Measurements from ENCODE around the gene TOB2.

Gene TOB2

DNA sequence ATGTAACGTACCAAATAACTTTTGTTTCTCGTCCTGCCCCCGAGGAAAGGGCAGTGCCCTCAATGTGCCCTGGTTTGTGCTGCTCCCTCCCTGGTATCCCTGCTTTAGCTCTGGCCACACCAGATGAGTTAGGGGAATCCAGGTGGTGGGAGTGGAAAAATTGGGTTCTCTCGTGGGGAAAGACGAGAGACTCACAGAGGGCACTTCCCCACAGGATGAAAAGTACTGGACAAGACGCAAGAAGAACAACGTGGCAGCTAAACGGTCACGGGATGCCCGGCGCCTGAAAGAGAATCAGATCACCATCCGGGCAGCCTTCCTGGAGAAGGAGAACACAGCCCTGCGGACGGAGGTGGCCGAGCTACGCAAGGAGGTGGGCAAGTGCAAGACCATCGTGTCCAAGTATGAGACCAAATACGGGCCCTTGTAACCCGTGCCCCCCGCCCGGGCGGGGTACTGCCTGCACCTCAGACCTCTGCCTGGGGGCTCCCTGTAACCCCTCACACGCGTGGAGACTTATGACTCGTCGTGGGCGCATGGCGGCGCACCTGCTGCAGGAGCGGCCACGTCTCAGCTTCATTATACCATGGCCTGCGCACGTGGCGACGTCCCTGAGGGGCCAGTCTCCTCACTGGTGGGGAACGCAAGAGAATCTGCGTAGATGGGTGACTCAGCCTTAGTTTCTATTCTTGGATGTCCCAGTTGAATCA is 50.9 kb downstream of the TOB2 start:
- H3K9ac ChIP-seq (ENCODE audit: insufficient read length) = no peak overlapping the region
- TF ChIP-seq EZH2 (IDR thresholded peaks at IDR 0.05) (no peak), FOXP2 (optimal IDR thresholded peaks at IDR 0.05; ENCODE audit: control extremely low read depth, extremely low read length, insufficient read depth) (no peak), POLR2AphosphoS5 (IDR thresholded peaks at IDR 0.05; ENCODE audit: borderline replicate concordance, low read depth, low read length) (no peak)
- peaks cover 18% of the 10 kb centered on the region; the same call in 1 of the 2 replicates for H3K36me3 ChIP-seq (ENCODE audit: insufficient read depth, low read length)
- H3K27ac ChIP-seq = no peak overlapping the region
- no peak overlapping the region for H3K4me3 ChIP-seq
- H3K9me3 ChIP-seq (ENCODE audit: low read depth, low read length) = no peaks in the 10 kb centered on the region
- DNase-seq (ENCODE audit: low read depth, low spot score) = no peak

DNA sequence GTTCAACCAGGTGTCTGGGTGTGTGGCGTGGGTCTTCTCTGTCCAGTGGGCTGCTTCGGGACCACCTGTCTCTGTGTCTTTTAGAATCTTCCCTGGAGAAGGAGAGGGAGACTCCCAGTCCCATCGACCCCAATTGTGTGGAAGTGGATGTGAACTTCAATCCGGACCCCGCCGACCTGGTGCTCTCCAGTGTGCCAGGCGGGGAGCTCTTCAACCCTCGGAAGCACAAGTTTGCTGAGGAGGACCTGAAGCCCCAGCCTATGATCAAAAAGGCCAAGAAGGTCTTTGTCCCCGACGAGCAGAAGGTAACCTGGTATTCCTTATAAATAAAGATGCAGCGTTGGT is 52.6 kb downstream of the TOB2 start:
- peak overlapping the region; percentile 67 for H3K4me3 ChIP-seq
- H3K9ac ChIP-seq (ENCODE audit: insufficient read length) = no peak overlapping the region
- no peak for DNase-seq (ENCODE audit: low read depth, low spot score)
- TF ChIP-seq EZH2 (IDR thresholded peaks at IDR 0.05) (no peak), FOXP2 (optimal IDR thresholded peaks at IDR 0.05; ENCODE audit: control extremely low read depth, extremely low read length, insufficient read depth) (no peak), POLR2AphosphoS5 (IDR thresholded peaks at IDR 0.05; ENCODE audit: borderline replicate concordance, low read depth, low read length) (no peak)
- H3K36me3 ChIP-seq (ENCODE audit: insufficient read depth, low read length) = peaks cover 18% of the 10 kb centered on the region; the same call in 1 of the 2 replicates
- peak overlapping the region; percentile 90 for H3K27ac ChIP-seq
- H3K9me3 ChIP-seq (ENCODE audit: low read depth, low read length) = no peaks in the 10 kb centered on the region

DNA sequence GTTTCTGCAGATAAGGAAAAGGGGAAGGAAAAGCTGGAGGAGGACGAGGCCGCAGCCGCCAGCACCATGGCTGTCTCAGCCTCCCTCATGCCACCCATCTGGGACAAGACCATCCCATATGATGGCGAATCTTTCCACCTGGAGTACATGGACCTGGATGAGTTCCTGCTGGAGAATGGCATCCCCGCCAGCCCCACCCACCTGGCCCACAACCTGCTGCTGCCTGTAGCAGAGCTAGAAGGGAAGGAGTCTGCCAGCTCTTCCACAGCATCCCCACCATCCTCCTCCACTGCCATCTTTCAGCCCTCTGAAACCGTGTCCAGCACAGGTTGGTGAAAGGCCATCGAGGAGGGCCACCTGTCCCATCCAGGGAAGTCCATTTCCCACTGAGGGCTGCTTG is 59.3 kb downstream of the TOB2 start:
- no peak for DNase-seq (ENCODE audit: low read depth, low spot score)
- no peak for TF ChIP-seq EZH2 (IDR thresholded peaks at IDR 0.05)
- no peak for TF ChIP-seq FOXP2 (optimal IDR thresholded peaks at IDR 0.05; ENCODE audit: control extremely low read depth, extremely low read length, insufficient read depth)
- TF ChIP-seq POLR2AphosphoS5 (IDR thresholded peaks at IDR 0.05; ENCODE audit: borderline replicate concordance, low read depth, low read length) = no peak
- H3K9ac ChIP-seq (ENCODE audit: insufficient read length) = no peak overlapping the region
- no peak overlapping the region for H3K27ac ChIP-seq
- no peak overlapping the region for H3K4me3 ChIP-seq
- H3K36me3 ChIP-seq (ENCODE audit: insufficient read depth, low read length) = peaks cover 9% of the 10 kb centered on the region; the same call in 1 of the 2 replicates
- H3K9me3 ChIP-seq (ENCODE audit: low read depth, low read length) = no peaks in the 10 kb centered on the region

DNA sequence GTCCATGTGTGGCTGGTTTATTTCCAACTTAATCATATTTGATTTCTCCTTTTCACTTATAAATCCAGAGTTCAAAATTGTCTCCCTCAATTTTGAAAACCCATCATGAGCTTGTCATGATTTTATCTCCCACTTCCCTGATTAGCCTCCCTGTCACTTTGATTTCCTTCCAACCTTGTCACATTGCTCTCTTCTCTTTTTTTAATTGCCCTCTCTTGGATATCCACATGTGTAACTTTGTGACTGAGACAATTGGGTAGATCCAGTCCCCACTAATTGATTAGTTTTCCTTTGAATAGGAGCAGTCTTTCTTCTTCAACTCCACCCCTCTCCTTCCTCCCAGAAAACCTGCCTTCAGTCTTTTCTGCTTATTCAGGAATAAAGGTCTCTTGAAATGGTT is 62.5 kb downstream of the TOB2 start:
- H3K9me3 ChIP-seq (ENCODE audit: low read depth, low read length) = no peaks in the 10 kb centered on the region
- peaks cover 9% of the 10 kb centered on the region; the same call in 1 of the 2 replicates for H3K36me3 ChIP-seq (ENCODE audit: insufficient read depth, low read length)
- TF ChIP-seq FOXP2 (optimal IDR thresholded peaks at IDR 0.05; ENCODE audit: control extremely low read depth, extremely low read length, insufficient read depth) = no peak
- no peak for TF ChIP-seq EZH2 (IDR thresholded peaks at IDR 0.05)
- no peak for TF ChIP-seq POLR2AphosphoS5 (IDR thresholded peaks at IDR 0.05; ENCODE audit: borderline replicate concordance, low read depth, low read length)
- H3K9ac ChIP-seq (ENCODE audit: insufficient read length) = no peak overlapping the region
- DNase-seq (ENCODE audit: low read depth, low spot score) = no peak
- no peak overlapping the region for H3K4me3 ChIP-seq
- no peak overlapping the region for H3K27ac ChIP-seq

Measured in SK-N-MC (cell line).